ENCODE measurements around the gene RSKR. TPM values are rescaled to one million over a fixed set of nuclear protein-coding genes. Genes with fewer than 3 reads are reported as not detected.

The RSKR gene
- total RNA-seq, 1 experiment from 2014 or later, result 25.8 TPM

DNA sequence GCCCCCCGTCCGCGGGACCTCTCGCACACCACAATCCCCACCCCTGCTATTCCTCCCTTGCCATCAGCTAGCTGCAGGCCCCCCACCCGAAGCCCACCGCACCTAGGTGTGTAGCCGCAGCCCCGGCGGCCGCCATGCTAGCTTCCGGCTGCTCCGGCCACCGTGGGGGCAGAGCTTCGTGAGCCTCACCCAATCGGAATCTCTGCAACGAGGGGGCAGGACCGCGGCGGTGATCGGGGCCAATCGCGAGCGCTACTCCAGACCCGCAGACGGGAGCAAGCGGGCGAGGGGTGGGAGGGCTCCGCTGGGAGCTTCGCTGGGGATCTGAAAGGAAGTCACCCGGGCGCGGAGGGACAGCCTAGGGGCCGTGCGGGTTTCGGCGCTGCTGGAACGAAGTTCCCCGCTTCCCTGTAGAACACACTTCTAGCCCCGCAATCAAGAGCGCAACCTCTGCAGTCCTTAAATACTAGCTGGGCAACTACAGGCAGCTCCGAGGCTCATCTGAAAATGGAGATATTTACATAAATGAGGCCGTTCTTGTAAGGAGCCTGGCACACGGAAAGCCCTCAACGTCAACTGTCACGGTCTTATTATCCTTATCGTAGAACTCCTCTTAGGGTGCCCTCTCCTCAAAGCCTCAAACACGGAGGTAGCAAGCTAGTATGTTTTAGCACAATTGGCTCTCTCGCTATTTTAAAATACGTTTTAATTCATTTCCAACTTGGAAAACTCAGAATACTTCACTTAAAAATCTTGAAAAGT is 42.4 kb downstream of the RSKR start, which contains the start of gene PIGS:
Gene PIGS, minus strand, starts transcription at position 164 of the 762 bp plus-strand sequence. Its CDS starts 28 bp downstream, at position 136.
- Histone ChIP-seq H3K79me1 (ENCODE audit: insufficient read depth, low read depth, low read length, poor library complexity, severe bottlenecking) (no peaks in the 10 kb centered on the region), H2BK15ac (ENCODE audit: low read depth, low read length) (no peak within 1 kb of the TSS), H3K79me2 (ENCODE audit: insufficient read depth, low read length) (no peaks in the 10 kb centered on the region), H2AFZ (ENCODE audit: low read length) (peak within 1 kb of the TSS; percentile 71), H4K5ac (ENCODE audit: insufficient read length, low read depth, low read length) (no peak within 1 kb of the TSS), H4K8ac (replicated peaks; ENCODE audit: insufficient read length, low read depth, low read length) (no peak within 1 kb of the TSS), H3K27ac (ENCODE audit: insufficient read length, low read depth, low read length) (no peak within 1 kb of the TSS), H3K4me1 (ENCODE audit: insufficient read depth, low read length) (no peaks in the 10 kb centered on the region), H3K23me2 (ENCODE audit: insufficient read length, low read depth, low read length, poor library complexity, severe bottlenecking) (peaks cover 11% of the 10 kb centered on the region), H2BK120ac (ENCODE audit: low read depth, low read length, poor library complexity, severe bottlenecking) (no peak within 1 kb of the TSS), H3K27me3 (ENCODE audit: insufficient read depth, low read length) (no peaks in the 10 kb centered on the region), H2BK20ac (ENCODE audit: low read depth, low read length, poor library complexity, severe bottlenecking) (no peak within 1 kb of the TSS), H2AK5ac (ENCODE audit: insufficient read length, low read length) (no peak within 1 kb of the TSS), H3K56ac (ENCODE audit: insufficient read length, low read depth, low read length) (no peak within 1 kb of the TSS), H3T11ph (ENCODE audit: low read length) (no peak within 1 kb of the TSS), H3K4me2 (ENCODE audit: insufficient read depth, insufficient read length, low read length) (peak within 1 kb of the TSS; percentile 91), H2BK12ac (ENCODE audit: insufficient read length, low read depth, low read length) (no peak within 1 kb of the TSS), H2BK5ac (ENCODE audit: insufficient read length, low read length) (no peak within 1 kb of the TSS), H3K9me3 (ENCODE audit: control insufficient read depth, low read depth, low read length) (no peaks in the 10 kb centered on the region), H3K23ac (ENCODE audit: insufficient read length, low read depth, low read length) (no peak within 1 kb of the TSS), H3K18ac (ENCODE audit: insufficient read length, low read depth, low read length) (no peak within 1 kb of the TSS), H4K91ac (ENCODE audit: insufficient read length, low read depth, low read length) (no peak within 1 kb of the TSS), H3K9ac (ENCODE audit: extremely low read depth, insufficient read length, low read length) (peak within 1 kb of the TSS; percentile 18), H4K20me1 (ENCODE audit: control insufficient read depth, insufficient read depth, insufficient read length) (no peaks in the 10 kb centered on the region), H3K14ac (ENCODE audit: insufficient read depth, low read length) (no peak within 1 kb of the TSS; the same call in 1 of the 2 replicates), H3K4ac (ENCODE audit: low read depth, low read length) (no peak within 1 kb of the TSS)
- TF ChIP-seq, protein P1, sequence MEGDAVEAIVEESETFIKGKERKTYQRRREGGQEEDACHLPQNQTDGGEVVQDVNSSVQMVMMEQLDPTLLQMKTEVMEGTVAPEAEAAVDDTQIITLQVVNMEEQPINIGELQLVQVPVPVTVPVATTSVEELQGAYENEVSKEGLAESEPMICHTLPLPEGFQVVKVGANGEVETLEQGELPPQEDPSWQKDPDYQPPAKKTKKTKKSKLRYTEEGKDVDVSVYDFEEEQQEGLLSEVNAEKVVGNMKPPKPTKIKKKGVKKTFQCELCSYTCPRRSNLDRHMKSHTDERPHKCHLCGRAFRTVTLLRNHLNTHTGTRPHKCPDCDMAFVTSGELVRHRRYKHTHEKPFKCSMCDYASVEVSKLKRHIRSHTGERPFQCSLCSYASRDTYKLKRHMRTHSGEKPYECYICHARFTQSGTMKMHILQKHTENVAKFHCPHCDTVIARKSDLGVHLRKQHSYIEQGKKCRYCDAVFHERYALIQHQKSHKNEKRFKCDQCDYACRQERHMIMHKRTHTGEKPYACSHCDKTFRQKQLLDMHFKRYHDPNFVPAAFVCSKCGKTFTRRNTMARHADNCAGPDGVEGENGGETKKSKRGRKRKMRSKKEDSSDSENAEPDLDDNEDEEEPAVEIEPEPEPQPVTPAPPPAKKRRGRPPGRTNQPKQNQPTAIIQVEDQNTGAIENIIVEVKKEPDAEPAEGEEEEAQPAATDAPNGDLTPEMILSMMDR (conservative IDR thresholded peaks at IDR 0.05), result no peak
- Mint-ChIP-seq H3K36me3 (ENCODE audit: insufficient read depth in 1 of 3, low read depth in 3 of 3) (peaks cover 11 to 28% (median 24%) of the 10 kb centered on the region in 3 experiments; a peak in 6 of 7 replicates), H3K4me1 (peaks cover 19 to 32% of the 10 kb centered on the region in 2 experiments), H3K9me3 (no peaks in the 10 kb centered on the region), H3K4me3 (peak within 1 kb of the TSS; percentile 92 to 97), H3K27ac (peak within 1 kb of the TSS in 2 of 3 experiments; percentile 20 to 95; a peak in 3 of 7 replicates), H3K27me3 (ENCODE audit: low read depth) (peaks cover 7% of the 10 kb centered on the region)
- no CpG with 5 or more reads among the region's 49 CpGs for WGBS (ENCODE audit: extremely low coverage, insufficient read length, low lambda C conversion rate)
- peak; percentile 99 for DNase-seq
